GM19328 (cell line): ENCODE results near the gene PLAU.
"Not testable (repeated sequence)": the region's sequence is repeated elsewhere in the genome, so short reads cannot be mapped to it uniquely, and the experiment has no call there.

Source experiments
- ATAC-seq: cut with Tn5 transposase; IDR thresholded peaks from one replicate; pipeline ENCODE4 v1.9.1; 2021; ENCODE audit warnings: mild to moderate bottlenecking, moderate library complexity; ENCODE audit not compliant: unreplicated experiment

Gene PLAU

GRCh38 chr10:73919481-73919880, 8.5 kb downstream of the PLAU start:
- ATAC-seq: not testable (repeated sequence)

DNA sequence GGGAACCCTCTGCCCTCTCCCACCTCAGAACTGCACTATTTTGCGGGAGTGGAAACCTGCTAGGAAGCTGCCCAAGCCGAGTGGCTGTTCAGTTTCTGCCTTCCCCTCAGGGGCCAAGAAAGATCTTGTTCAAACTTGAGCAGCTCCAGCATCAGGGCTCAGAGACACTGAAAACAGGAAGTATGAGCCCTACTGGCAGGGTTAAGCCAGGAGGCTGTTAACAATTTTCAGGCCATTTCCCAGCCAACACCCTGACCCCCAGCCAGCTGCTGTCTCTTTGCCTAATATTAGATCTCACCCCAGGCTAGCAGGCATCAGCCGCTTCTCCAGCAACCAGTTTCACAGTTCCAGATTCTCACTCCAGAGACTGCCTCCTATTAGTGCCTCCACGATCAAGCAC, 9.2 kb downstream of the PLAU start:
- no peak for ATAC-seq

GRCh38 chr10:73922007-73922863, 11.3 kb downstream of the PLAU start:
- ATAC-seq: no peak

GRCh38 chr10:73922864-73923133, 11.9 kb downstream of the PLAU start:
- no peak for ATAC-seq

DNA sequence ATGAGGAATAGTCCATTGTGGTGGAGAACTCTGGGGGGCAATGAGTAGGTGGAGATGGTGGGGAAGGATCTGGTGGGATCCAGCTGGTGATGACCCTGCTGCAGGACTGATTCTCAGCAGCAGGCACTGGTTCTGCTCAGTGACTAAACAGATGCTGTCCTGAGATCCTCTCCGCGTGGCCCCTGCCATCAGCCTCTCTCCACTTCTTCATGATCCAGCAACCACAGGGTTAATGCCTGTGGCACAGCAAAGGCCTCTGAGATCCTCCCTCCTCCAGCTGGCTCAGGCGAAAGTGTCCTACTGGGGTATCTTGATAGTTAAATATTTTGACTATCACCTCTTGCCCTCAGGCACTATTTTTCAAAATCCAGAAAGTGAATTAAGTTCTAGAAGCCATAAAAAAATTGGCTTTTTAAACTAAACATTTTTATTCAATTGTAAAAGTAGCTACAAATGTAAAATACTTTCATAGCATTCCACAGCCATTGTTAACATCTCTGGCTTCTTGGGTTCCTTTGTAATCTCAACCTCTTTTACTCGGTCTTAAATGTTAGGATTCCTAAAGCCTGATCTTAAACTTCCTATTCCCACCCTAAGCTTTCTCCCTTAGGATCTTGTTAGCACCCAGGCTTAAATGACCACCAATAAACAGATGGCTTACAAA, 13.1 kb downstream of the PLAU start:
- no peak for ATAC-seq

- no peak for ATAC-seq
These were observed 14.0 kb downstream of the PLAU start for GRCh38 chr10:73924935-73925334.

GRCh38 chr10:73925539-73925938, 14.6 kb downstream of the PLAU start:
- ATAC-seq: no peak

DNA sequence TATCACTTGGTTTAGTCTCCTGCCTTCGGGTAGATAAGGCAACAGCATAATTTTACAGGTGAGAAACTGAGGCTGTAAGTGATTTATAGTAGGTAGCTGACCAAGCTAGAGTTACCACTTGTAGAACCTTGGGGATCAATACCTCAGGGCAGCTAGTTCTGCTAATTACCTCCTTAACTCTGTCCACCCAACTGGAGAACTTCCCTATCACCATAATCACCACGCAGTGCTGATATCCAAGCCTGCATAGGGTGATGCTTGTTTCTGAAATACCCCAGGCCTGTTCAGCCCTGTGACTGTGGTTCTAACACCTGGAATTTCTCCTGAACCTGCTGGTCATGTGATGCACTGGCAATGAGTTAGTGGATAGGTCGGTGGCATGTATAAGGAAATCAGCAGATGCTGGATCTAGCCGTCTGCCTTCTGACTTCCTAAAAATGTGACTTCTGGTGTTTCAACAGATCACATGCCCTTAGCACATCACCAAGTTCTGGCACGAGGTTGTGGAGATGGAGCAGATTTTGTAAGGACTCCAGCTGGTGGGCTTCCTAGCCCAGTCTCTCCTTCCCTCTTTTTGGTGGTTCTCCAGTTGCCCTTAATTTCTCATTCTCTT, 15.3 kb downstream of the PLAU start:
- ATAC-seq: no peak

GRCh38 chr10:73930630-73931327, 19.8 kb downstream of the PLAU start:
- ATAC-seq: not testable (repeated sequence)

DNA sequence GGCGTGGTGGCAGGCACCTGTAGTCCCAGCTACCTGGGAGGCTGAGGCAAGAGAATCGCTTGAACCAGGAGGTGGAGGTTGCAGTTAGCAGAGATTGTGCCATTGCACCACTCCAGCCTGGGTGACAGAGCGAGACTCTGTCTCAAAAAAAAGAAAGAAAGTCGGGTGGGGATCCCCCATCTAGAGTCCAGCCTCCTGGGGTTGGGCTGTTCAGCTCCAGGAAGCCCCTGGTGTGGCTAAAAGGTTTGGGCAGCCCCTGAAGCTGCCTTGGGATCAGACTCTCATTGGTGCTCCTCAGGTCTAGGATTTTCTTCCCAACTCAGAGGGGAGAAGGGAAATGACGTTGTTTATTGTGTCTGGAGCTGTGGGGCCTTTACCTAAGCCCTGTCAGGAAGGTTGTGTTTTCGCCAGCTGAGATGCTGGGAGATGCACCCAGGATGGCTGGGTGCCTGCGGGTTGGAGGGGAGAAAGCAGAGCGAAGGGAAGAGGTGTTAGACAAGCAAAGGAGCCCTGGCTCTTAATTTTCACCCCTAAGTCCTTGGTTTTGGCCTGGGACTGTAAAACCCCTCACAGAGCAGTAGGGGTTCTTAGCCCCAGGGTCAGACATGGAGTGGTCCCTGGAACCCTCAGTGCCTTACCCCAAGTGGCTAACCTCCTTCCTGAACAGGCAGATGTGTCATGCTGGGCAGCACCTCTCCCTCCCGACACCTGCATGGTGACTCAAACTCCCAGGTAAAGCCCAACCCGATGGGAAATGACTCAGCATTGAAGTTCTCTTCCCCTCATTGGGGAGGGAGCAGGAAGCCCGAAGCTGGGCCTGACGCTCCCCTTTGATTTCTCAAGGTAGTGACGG, 21.1 kb downstream of the PLAU start:
- no peak for ATAC-seq

GRCh38 chr10:73932620-73933112, 21.7 kb downstream of the PLAU start:
- ATAC-seq: no peak

DNA sequence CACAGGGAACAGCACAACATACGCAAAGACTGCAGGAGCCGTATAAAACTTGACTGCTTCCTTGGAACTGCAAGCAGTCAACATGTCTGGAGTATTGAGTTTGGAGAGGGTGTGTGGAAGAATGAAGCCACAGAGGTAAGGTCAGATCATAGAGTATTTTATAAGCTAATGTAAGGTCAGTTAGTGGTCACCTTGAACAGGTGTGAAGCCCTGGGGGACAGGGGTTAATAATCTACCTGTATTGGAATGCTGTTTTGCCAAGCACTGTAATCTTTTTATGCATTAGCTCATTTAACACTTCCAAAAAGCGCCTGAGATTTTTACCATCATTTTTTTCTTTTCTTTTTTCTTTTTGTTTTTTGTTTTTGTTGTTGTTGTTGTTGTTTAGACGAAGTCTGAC, 23.1 kb downstream of the PLAU start:
- ATAC-seq: no peak

DNA sequence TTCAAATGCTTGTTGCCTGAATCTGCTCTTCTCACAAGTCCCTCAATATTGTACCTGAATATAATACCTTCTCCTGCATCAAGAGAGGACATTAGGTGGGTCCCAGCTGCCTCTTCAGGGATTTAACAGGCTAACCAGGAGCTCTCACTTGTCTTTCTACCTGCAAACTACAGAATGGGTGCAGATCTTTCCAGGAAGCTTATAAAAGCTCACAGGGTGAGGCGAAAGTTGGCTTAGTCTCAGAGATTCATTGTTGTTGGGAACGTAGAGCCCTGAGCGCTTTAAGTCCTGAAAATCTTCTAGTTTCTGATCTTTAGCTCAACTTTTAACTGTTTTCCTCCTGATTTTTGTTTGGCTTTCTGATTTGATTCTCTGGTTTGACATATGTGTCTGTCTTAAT, 25.0 kb downstream of the PLAU start:
- ATAC-seq: no peak

GRCh38 chr10:73937333-73938043, 26.6 kb downstream of the PLAU start:
- no peak for ATAC-seq

DNA sequence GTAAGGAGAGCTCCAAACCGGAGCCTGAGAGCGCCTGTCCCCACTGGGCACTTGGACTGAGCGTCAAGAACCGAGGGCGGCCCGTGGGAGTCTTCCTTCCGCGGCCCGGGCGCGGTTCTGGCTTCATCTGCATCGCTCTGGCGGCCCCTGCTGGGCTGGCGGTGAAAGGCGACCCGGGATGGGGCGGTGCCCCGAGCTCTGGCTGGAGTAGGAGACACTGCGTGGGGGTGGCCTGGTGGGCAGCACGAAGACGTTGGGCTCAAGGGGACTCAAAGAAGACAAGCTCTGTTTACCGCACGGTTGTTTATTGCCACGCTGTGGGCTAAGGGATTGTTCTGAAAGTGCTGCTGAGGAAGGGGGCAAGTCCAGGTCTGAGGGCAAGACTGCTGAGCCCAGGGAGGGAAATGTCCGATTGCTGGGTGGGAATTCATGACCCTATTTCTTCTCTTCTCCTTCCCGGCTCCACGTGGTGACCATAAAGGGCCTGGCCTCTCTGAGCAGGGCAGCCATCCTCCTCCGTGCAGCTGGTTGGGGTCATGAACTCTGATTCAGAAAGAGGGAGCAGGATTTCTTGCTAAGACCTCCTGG, 29.8 kb downstream of the PLAU start:
- ATAC-seq: no peak

DNA sequence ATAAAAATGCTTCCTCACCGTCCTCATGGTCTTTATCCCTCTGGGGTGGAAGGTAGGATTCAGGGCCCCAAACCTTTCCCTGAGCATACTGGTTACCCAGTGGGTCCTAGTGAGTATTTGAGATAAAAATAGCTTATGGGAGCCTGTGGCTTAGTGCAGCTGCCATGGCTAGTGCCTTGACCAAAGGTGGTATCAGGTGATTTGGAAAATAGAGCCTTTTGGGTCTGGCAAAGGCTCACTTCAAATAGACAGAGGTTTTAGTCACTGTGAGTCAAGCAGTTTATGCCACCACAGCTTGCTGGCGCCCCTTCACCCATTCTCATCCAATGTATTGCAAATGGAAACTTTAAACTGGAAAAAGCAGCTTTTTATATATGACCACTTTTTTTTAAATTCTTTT, 30.4 kb downstream of the PLAU start:
- ATAC-seq: no peak

GRCh38 chr10:73944356-73945100, 33.6 kb downstream of the PLAU start:
- ATAC-seq: no peak

DNA sequence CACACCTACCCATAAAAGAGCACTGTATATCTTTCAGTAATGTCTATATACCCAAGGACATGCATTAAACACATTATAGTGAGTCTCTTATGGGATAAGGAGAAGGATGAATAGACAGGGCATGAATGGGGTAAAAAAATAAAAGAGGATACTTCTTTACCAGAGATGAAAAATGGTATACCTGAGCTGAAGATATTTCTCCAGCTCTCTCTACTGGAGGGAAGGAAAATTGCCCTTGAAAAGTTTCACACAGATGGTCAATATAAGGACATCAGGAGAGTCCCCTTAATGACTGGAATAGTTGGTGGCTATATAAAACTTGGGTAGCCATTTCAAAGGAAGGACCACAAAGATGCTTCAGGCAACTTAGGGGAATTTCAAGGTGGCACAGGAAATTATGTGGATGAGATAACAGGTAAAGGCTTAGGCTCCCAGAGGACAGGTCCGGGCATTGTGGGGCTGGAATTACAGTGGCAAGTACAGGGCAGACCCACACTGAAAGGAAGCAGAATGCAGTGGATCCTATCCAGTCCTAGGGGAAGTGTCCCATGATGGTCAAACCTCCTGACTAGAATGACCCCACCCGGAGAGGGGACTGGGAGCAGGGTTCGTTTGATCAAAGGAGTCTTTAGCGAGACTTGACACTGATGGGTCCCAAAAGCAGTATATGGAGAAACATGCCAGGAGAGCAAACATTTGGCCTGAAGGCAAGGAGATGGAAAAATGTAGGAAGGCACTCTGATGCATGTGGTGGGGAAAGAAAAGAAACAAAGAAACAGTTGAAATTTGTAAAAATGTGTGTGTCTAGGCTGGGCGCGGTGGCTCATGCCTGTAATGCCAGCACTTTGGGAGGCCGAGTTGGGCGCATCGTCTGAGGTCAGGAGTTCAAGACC, 35.6 kb downstream of the PLAU start:
- ATAC-seq: no peak
